D721Med (cell line): Measurements from ENCODE around the gene CD300C.
A peak's percentile ranks its signal among the peaks of the same experiment; 100 is the strongest.

Experiments
- DNase-seq: peaks from one replicate; pipeline ENCODE4 v3.0.0; 2011; ENCODE audit warnings: low spot score; ENCODE audit not compliant: insufficient read length
- FAIRE-seq: peaks from 2 replicates; lab custom pipeline; 2011; peaks lifted over from hg19 to GRCh38; lab: Jason Lieb, UNC
- TF ChIP-seq, protein P1 (sequence below): IDR thresholded peaks from 2 replicates; pipeline ENCODE4 v1.5.1; 2012; ENCODE audit warnings: mild to moderate bottlenecking, control low read depth; ENCODE audit not compliant: insufficient read depth; ENCODE audit errors: missing control alignments

Gene CD300C

GRCh38 chr17:74497471-74497870 lies 48.4 kb downstream of the CD300C start:
- TF ChIP-seq, protein P1, sequence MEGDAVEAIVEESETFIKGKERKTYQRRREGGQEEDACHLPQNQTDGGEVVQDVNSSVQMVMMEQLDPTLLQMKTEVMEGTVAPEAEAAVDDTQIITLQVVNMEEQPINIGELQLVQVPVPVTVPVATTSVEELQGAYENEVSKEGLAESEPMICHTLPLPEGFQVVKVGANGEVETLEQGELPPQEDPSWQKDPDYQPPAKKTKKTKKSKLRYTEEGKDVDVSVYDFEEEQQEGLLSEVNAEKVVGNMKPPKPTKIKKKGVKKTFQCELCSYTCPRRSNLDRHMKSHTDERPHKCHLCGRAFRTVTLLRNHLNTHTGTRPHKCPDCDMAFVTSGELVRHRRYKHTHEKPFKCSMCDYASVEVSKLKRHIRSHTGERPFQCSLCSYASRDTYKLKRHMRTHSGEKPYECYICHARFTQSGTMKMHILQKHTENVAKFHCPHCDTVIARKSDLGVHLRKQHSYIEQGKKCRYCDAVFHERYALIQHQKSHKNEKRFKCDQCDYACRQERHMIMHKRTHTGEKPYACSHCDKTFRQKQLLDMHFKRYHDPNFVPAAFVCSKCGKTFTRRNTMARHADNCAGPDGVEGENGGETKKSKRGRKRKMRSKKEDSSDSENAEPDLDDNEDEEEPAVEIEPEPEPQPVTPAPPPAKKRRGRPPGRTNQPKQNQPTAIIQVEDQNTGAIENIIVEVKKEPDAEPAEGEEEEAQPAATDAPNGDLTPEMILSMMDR: no peak
- no peak for FAIRE-seq
- no peak for DNase-seq

GRCh38 chr17:74493331-74493833 lies 52.5 kb downstream of the CD300C start:
- FAIRE-seq (no peak), DNase-seq (peak; percentile 47)
- TF ChIP-seq, protein P1: peak; percentile 97

- no peak for DNase-seq
- TF ChIP-seq, protein P1: no peak
- no peak for FAIRE-seq
Measured at GRCh38 chr17:74491626-74492025, 54.3 kb downstream of the CD300C start.
